GM12874 (cell line): ENCODE measurements around the gene CDC14A.

ENCODE experiments used
- CTCF ChIP-seq: IDR thresholded peaks from 2 replicates; pipeline ENCODE4 v1.5.1; 2011; ENCODE audit warnings: low read depth, mild to moderate bottlenecking, control low read depth, low read length, moderate library complexity; ENCODE audit not compliant: insufficient read depth

The CDC14A gene

GRCh38 chr1:100309863-100310262 lies 42.4 kb upstream of the CDC14A start:
- TF ChIP-seq CTCF = no peak

GRCh38 chr1:100313382-100313781 lies 38.9 kb upstream of the CDC14A start:
- no peak for TF ChIP-seq CTCF

- TF ChIP-seq CTCF = no peak
Measured at GRCh38 chr1:100316622-100317021, 35.7 kb upstream of the CDC14A start.

GRCh38 chr1:100320311-100321099 lies 31.8 kb upstream of the CDC14A start:
- no peak for TF ChIP-seq CTCF

GRCh38 chr1:100321100-100321493 lies 31.2 kb upstream of the CDC14A start:
- TF ChIP-seq CTCF = no peak

- TF ChIP-seq CTCF = no peak
Measured at GRCh38 chr1:100321506-100321905, 30.8 kb upstream of the CDC14A start.

- no peak for TF ChIP-seq CTCF
Measured at GRCh38 chr1:100322436-100323211, 29.7 kb upstream of the CDC14A start.
